Measurements from ENCODE around the gene FRMD6. TPM values are rescaled to one million over a fixed set of nuclear protein-coding genes. Genes with fewer than 3 reads are reported as not detected.
A peak's percentile ranks its signal among the peaks of the same experiment; 100 is the strongest.

The FRMD6 gene
- total RNA-seq, 6 donors from 2014 or later, result 4.9 to 21.0 (median 10.5) TPM

DNA sequence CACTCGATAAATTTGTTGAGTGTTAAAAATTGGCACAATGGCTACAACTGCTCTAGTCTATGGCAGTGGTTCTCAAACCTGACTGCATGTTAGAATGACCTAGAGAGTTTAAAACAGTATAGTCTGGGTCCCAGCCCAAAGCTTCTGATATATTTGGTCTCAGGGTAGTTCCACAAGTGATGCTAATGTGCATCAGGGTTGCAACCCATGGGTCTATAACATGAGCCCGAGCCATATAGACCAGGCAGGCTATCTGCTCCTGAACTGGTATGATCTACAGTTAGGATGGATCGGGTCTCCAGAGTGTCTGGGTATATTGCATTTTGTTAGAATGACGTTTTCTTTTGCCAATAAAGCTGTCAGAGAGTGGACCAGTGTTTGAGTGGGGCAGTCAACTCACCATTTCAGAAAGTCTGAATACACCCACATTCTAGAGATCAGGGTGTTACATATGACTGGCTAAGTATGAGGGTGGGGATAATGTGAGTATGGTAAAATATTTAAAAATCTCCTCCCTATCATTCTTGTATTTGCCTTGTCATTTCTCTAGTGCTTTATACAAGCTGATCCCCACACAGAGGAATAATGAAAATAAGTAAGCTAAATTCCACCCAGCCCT lies 80.9 kb downstream of the FRMD6 start:
- Histone ChIP-seq H3K27me3 (no peaks in the 10 kb centered on the region), H3K4me3 (no peak overlapping the region), H3K4me1 (no peaks in the 10 kb centered on the region), H3K36me3 (peaks cover 0 to 9% (median 3%) of the 10 kb centered on the region in 4 donors), H3K9me3 (no peaks in the 10 kb centered on the region), H3K27ac (no peak overlapping the region)
- TF ChIP-seq EP300 (IDR thresholded peaks at IDR 0.05) (no peak), POLR2AphosphoS5 (IDR thresholded peaks at IDR 0.05) (no peak), CTCF (IDR thresholded peaks at IDR 0.05) (no peak), POLR2A (IDR thresholded peaks at IDR 0.05) (no peak)
- no peak for ATAC-seq (ENCODE audit: low FRiP score in 2 of 2)
- DNase-seq, result no peak
- WGBS, 2 donors, result 71 to 74% methylated on average over 4 of the region's 4 CpGs

- 65 to 81% methylated on average over 1 of the region's 1 CpG for WGBS, 2 donors
- Histone ChIP-seq H3K27ac (no peak overlapping the region), H3K36me3 (peaks cover 0 to 5% (median 0%) of the 10 kb centered on the region in 4 donors), H3K4me1 (no peaks in the 10 kb centered on the region), H3K9me3 (no peaks in the 10 kb centered on the region), H3K27me3 (no peaks in the 10 kb centered on the region), H3K4me3 (no peak overlapping the region)
- DNase-seq (no peak), ATAC-seq (ENCODE audit: low FRiP score in 2 of 2) (no peak)
- TF ChIP-seq POLR2AphosphoS5 (IDR thresholded peaks at IDR 0.05), result no peak
- TF ChIP-seq CTCF (IDR thresholded peaks at IDR 0.05), result no peak
- no peak for TF ChIP-seq POLR2A (IDR thresholded peaks at IDR 0.05)
- TF ChIP-seq EP300 (IDR thresholded peaks at IDR 0.05), result no peak
Observed at GRCh38 chr14:51733147-51733546, 81.4 kb downstream of the FRMD6 start.

- TF ChIP-seq CTCF (IDR thresholded peaks at IDR 0.05) (no peak), POLR2A (IDR thresholded peaks at IDR 0.05) (no peak), POLR2AphosphoS5 (IDR thresholded peaks at IDR 0.05) (no peak), EP300 (IDR thresholded peaks at IDR 0.05) (no peak)
- H3K9me3 ChIP-seq, result no peaks in the 10 kb centered on the region
- DNase-seq (no peak), ATAC-seq (ENCODE audit: low FRiP score in 2 of 2) (no peak)
- no peaks in the 10 kb centered on the region for H3K36me3 ChIP-seq
- no peak overlapping the region for H3K4me3 ChIP-seq
- H3K27ac ChIP-seq, result no peak overlapping the region
- H3K4me1 ChIP-seq, result no peaks in the 10 kb centered on the region
- 70 to 75% methylated on average over 4 of the region's 4 CpGs for WGBS, 2 donors
- H3K27me3 ChIP-seq, result no peaks in the 10 kb centered on the region
Observed at GRCh38 chr14:51735851-51736250, 84.1 kb downstream of the FRMD6 start.

DNA sequence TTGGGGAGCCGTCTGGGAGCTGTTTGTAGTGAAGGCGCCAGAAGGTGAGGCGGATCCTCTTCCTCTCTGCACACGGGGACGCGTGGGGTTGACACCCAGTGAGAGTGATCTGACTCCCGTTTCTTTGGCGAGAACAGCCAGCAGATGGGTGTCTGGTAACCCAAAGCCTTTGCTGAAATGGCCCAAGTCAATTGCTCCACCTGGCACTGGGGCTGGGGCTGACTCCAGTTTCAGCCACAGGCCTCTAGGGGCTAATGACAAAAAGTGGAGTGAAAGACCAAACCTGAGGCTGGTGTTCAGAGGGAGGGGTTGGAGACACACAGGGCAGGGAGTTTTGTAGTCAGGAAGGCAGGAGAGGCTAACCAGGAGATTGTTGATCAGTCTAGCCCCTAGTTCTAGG lies 87.0 kb downstream of the FRMD6 start:
- Histone ChIP-seq H3K4me3 (no peak overlapping the region), H3K36me3 (no peaks in the 10 kb centered on the region), H3K4me1 (no peaks in the 10 kb centered on the region), H3K27me3 (no peaks in the 10 kb centered on the region), H3K9me3 (no peaks in the 10 kb centered on the region), H3K27ac (no peak overlapping the region)
- 60 to 78% methylated on average over 2 to 8 of the region's 8 CpGs for WGBS, 2 donors
- ATAC-seq (ENCODE audit: low FRiP score in 2 of 2) (no peak), DNase-seq (no peak)
- TF ChIP-seq CTCF (IDR thresholded peaks at IDR 0.05) (no peak), EP300 (IDR thresholded peaks at IDR 0.05) (no peak), POLR2A (IDR thresholded peaks at IDR 0.05) (no peak), POLR2AphosphoS5 (IDR thresholded peaks at IDR 0.05) (no peak)

DNA sequence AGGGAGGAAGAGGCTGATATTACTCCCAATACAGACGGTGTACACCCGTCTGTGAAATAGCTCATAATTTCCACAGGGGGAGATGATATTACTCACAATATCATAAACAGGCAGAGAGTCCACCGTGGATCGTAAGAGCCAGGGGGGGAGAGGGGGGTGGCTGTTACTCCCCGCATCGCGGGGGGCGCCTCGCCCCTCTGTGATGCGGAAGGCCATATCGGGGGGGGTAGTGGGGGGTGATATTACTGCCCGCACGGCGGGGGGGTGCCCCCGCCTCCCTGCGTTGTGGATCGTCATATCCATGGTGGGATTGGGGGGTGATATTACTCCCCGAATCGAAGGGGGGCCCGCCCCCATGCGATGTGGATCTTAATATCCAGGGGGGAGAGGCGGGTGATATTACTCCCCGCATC lies 91.9 kb downstream of the FRMD6 start:
- no peak overlapping the region for H3K27ac ChIP-seq
- 78 to 86% methylated on average over 18 to 22 of the region's 23 CpGs for WGBS, 2 donors
- no peak for ATAC-seq (ENCODE audit: low FRiP score in 2 of 2)
- H3K4me1 ChIP-seq, result no peaks in the 10 kb centered on the region
- DNase-seq, result peak in 1 of 2 donors; percentile 58
- H3K9me3 ChIP-seq, result no peaks in the 10 kb centered on the region
- TF ChIP-seq POLR2A (IDR thresholded peaks at IDR 0.05) (no peak), CTCF (IDR thresholded peaks at IDR 0.05) (no peak), POLR2AphosphoS5 (IDR thresholded peaks at IDR 0.05) (no peak), EP300 (IDR thresholded peaks at IDR 0.05) (no peak)
- H3K4me3 ChIP-seq, result no peak overlapping the region
- no peaks in the 10 kb centered on the region for H3K27me3 ChIP-seq
- no peaks in the 10 kb centered on the region for H3K36me3 ChIP-seq

Measured in upper lobe of left lung (tissue), 6 donors.